H9 (cell line): ENCODE results near the gene ATP8A1. TPM values are rescaled to one million over a fixed set of nuclear protein-coding genes. Genes with fewer than 3 reads are reported as not detected.

Experiments used
- DNase-seq: peaks from one replicate; pipeline ENCODE4 v3.0.0-alpha.2; 2017
- H2AFZ ChIP-seq: one replicate; pipeline ENCODE4 v1.6.1; 2013; ENCODE audit warnings: mild to moderate bottlenecking, low read length, control low read depth, moderate library complexity
- H2AK5ac ChIP-seq: 2 replicates; pipeline ENCODE4 v1.6.1; 2013; ENCODE audit warnings: low read length, control low read depth, mixed read lengths; ENCODE audit not compliant: insufficient read length
- H2BK120ac ChIP-seq: one replicate; pipeline ENCODE4 v1.6.1; 2013; ENCODE audit warnings: low read depth, mild to moderate bottlenecking, low read length, control low read depth, inconsistent platforms; ENCODE audit not compliant: poor library complexity, severe bottlenecking
- H2BK12ac ChIP-seq: 2 replicates; pipeline ENCODE4 v1.6.1; 2013; ENCODE audit warnings: low read length, control low read depth, mixed read lengths, low read depth; ENCODE audit not compliant: insufficient read length
- H2BK15ac ChIP-seq: 2 replicates; pipeline ENCODE4 v1.6.1; 2013; ENCODE audit warnings: low read depth, low read length, control low read depth
- H2BK20ac ChIP-seq: one replicate; pipeline ENCODE4 v1.6.1; 2013; ENCODE audit warnings: low read depth, mild to moderate bottlenecking, low read length, control low read depth, inconsistent platforms; ENCODE audit not compliant: poor library complexity, severe bottlenecking
- H2BK5ac ChIP-seq: 2 replicates; pipeline ENCODE4 v1.6.1; 2013; ENCODE audit warnings: low read length, control low read depth, mixed read lengths; ENCODE audit not compliant: insufficient read length
- H3K14ac ChIP-seq: 2 replicates; pipeline ENCODE4 v1.6.1; 2013; ENCODE audit warnings: low read length, control low read depth; ENCODE audit not compliant: insufficient read depth
- H3K18ac ChIP-seq: 2 replicates; pipeline ENCODE4 v1.6.1; 2013; ENCODE audit warnings: low read depth, mild to moderate bottlenecking, mixed read lengths, low read length, control low read depth; ENCODE audit not compliant: insufficient read length
- H3K23ac ChIP-seq: 2 replicates; pipeline ENCODE4 v1.6.1; 2013; ENCODE audit warnings: low read length, control low read depth, mixed read lengths, low read depth; ENCODE audit not compliant: insufficient read length
- H3K23me2 ChIP-seq: 2 replicates; pipeline ENCODE4 v1.6.1; 2013; ENCODE audit warnings: low read depth, mild to moderate bottlenecking, mixed read lengths, low read length, control low read depth; ENCODE audit not compliant: insufficient read length, poor library complexity, severe bottlenecking
- H3K27ac ChIP-seq: 2 replicates; pipeline ENCODE4 v1.5.1; 2013; ENCODE audit warnings: low read length, control low read depth, mixed read lengths, low read depth; ENCODE audit not compliant: insufficient read length
- H3K27me3 ChIP-seq: 2 replicates; pipeline ENCODE4 v1.6.1; 2013; ENCODE audit warnings: low read length, control low read depth, inconsistent platforms; ENCODE audit not compliant: insufficient read depth
- H3K4ac ChIP-seq: 2 replicates; pipeline ENCODE4 v1.6.1; 2013; ENCODE audit warnings: low read depth, mild to moderate bottlenecking, control low read depth, inconsistent platforms, low read length, moderate library complexity
- H3K4me1 ChIP-seq: 2 replicates; pipeline ENCODE4 v1.6.1; 2013; ENCODE audit warnings: low read length, control low read depth, inconsistent platforms; ENCODE audit not compliant: insufficient read depth
- H3K4me2 ChIP-seq: 2 replicates; pipeline ENCODE4 v1.6.1; 2013; ENCODE audit warnings: low read length, control low read depth, mixed read lengths; ENCODE audit not compliant: insufficient read length, insufficient read depth
- H3K56ac ChIP-seq: 2 replicates; pipeline ENCODE4 v1.6.1; 2013; ENCODE audit warnings: low read depth, mild to moderate bottlenecking, mixed read lengths, low read length, control low read depth; ENCODE audit not compliant: insufficient read length
- H3K79me1 ChIP-seq: 2 replicates; pipeline ENCODE4 v1.6.1; 2013; ENCODE audit warnings: low read depth, mild to moderate bottlenecking, moderate library complexity, low read length, control low read depth, inconsistent platforms; ENCODE audit not compliant: insufficient read depth, poor library complexity, severe bottlenecking
- H3K79me2 ChIP-seq: 2 replicates; pipeline ENCODE4 v1.6.1; 2013; ENCODE audit warnings: low read length, control low read depth, inconsistent platforms; ENCODE audit not compliant: insufficient read depth
- H3K9ac ChIP-seq: 2 replicates; pipeline ENCODE4 v1.6.1; 2013; ENCODE audit warnings: low read length, control low read depth, mixed read lengths; ENCODE audit not compliant: insufficient read length; ENCODE audit errors: extremely low read depth
- H3K9me3 ChIP-seq: one replicate; pipeline ENCODE4 v1.6.1; 2013; ENCODE audit warnings: low read depth, low read length, inconsistent platforms; ENCODE audit not compliant: control insufficient read depth
- H3T11ph ChIP-seq: one replicate; pipeline ENCODE4 v1.6.1; 2013; ENCODE audit warnings: mild to moderate bottlenecking, low read length, control low read depth, inconsistent platforms
- H4K20me1 ChIP-seq: one replicate; pipeline ENCODE4 v1.6.1; 2013; ENCODE audit not compliant: control insufficient read depth, insufficient read length, insufficient read depth
- H4K5ac ChIP-seq: 2 replicates; pipeline ENCODE4 v1.6.1; 2013; ENCODE audit warnings: low read depth, mild to moderate bottlenecking, mixed read lengths, low read length, control low read depth; ENCODE audit not compliant: insufficient read length
- H4K8ac ChIP-seq: replicated peaks from 2 replicates; pipeline ENCODE4 v1.6.1; 2013; ENCODE audit warnings: low read length, control low read depth, mixed read lengths, low read depth; ENCODE audit not compliant: insufficient read length
- H4K91ac ChIP-seq: 2 replicates; pipeline ENCODE4 v1.6.1; 2013; ENCODE audit warnings: low read depth, mild to moderate bottlenecking, moderate library complexity, mixed read lengths, low read length, control low read depth; ENCODE audit not compliant: insufficient read length
- H3K27ac Mint-ChIP-seq, 3 experiments: 2 replicates in 2 of 3; 3 replicates in 1 of 3; pipeline ENCODE4 v1.8.0; 2020 to 2021; ENCODE audit warnings: mixed read lengths in 3 of 3, mild to moderate bottlenecking in 1 of 3, moderate library complexity in 1 of 3
- H3K27me3 Mint-ChIP-seq: 2 replicates; pipeline ENCODE4 v1.8.0; 2021; ENCODE audit warnings: low read depth, mild to moderate bottlenecking, moderate library complexity, mixed read lengths
- H3K36me3 Mint-ChIP-seq, 3 experiments: 2 replicates in 2 of 3; 3 replicates in 1 of 3; pipeline ENCODE4 v1.8.0; 2020 to 2021; ENCODE audit warnings: low read depth in 3 of 3, mixed read lengths in 3 of 3; ENCODE audit not compliant: insufficient read depth in 1 of 3
- H3K4me1 Mint-ChIP-seq, 2 experiments: 2 replicates each; pipeline ENCODE4 v1.8.0; 2020; ENCODE audit warnings: mixed read lengths in 2 of 2
- H3K4me3 Mint-ChIP-seq, 2 experiments: 2 replicates in 1 of 2; 3 replicates in 1 of 2; pipeline ENCODE4 v1.8.0; 2020 to 2021; ENCODE audit warnings: mild to moderate bottlenecking in 2 of 2, mixed read lengths in 2 of 2, moderate library complexity in 1 of 2
- H3K9me3 Mint-ChIP-seq, 2 experiments: 2 replicates in 1 of 2; 3 replicates in 1 of 2; pipeline ENCODE4 v1.8.0; 2020; ENCODE audit warnings: mild to moderate bottlenecking in 2 of 2, mixed read lengths in 2 of 2, moderate library complexity in 1 of 2
- WGBS: extraction: QIAGEN DNeasy Blood & Tissue Kit; methylation state at CpG from one replicate; pipeline ENCODE4 v1.1.7; 2013; ENCODE audit warnings: missing lambda C conversion rate, low lambda C conversion rate, mixed read lengths; ENCODE audit not compliant: insufficient read length; ENCODE audit errors: extremely low coverage; 5-methylcytosine and 5-hydroxymethylcytosine counted together
- total RNA-seq: library from RNA; stranded (reverse); gene quantifications from 2 replicates; pipeline ENCODE4 v1.2.1, GENCODE V29; 2021
- TF ChIP-seq, protein P1 (sequence below): fragments of 200-600 bp; sonication (generic); conservative IDR thresholded peaks from 3 replicates; pipeline ENCODE4 v1.8.0; 2021; ENCODE audit warnings: antibody characterized with exemption, mild to moderate bottlenecking

Gene ATP8A1
- total RNA-seq, 1 experiment from 2014 or later, result 5.1 TPM

DNA sequence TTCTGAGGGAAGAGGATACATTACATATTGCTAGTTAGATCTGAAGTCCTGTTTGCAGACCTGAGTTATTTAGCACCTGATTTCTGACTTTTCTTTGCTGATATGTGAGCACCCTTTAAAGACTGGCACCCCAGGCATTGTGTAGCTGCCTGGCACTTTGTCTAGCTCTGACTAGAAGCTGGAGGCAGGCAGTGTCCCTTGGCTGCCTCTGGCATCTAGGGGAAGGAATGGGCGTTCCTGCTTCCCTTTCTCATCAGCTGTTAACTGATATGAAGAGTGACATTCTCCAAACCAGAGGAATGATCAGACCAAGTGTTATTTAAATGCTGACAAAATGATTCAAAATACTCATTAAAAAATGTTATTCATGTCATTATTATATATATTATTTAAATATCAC, 289.9 kb downstream of the ATP8A1 start:
- Histone ChIP-seq H2BK120ac (no peak overlapping the region), H3K18ac (no peak overlapping the region), H3K9ac (no peak overlapping the region), H2BK15ac (no peak overlapping the region), H3K56ac (no peak overlapping the region), H3K4me1 (no peaks in the 10 kb centered on the region), H3K79me1 (no peaks in the 10 kb centered on the region), H3K27ac (no peak overlapping the region), H3K23ac (no peak overlapping the region), H4K8ac (no peak overlapping the region), H3K27me3 (no peaks in the 10 kb centered on the region), H4K5ac (no peak overlapping the region), H4K91ac (no peak overlapping the region), H2BK20ac (no peak overlapping the region), H3K9me3 (no peaks in the 10 kb centered on the region), H3K79me2 (no peaks in the 10 kb centered on the region), H3K23me2 (no peaks in the 10 kb centered on the region), H2BK5ac (no peak overlapping the region), H3K4me2 (no peak overlapping the region), H3K4ac (no peak overlapping the region), H2BK12ac (no peak overlapping the region), H2AK5ac (no peak overlapping the region), H3K14ac (no peak overlapping the region), H3T11ph (no peak overlapping the region), H2AFZ (no peak overlapping the region), H4K20me1 (no peaks in the 10 kb centered on the region)
- TF ChIP-seq, protein P1, sequence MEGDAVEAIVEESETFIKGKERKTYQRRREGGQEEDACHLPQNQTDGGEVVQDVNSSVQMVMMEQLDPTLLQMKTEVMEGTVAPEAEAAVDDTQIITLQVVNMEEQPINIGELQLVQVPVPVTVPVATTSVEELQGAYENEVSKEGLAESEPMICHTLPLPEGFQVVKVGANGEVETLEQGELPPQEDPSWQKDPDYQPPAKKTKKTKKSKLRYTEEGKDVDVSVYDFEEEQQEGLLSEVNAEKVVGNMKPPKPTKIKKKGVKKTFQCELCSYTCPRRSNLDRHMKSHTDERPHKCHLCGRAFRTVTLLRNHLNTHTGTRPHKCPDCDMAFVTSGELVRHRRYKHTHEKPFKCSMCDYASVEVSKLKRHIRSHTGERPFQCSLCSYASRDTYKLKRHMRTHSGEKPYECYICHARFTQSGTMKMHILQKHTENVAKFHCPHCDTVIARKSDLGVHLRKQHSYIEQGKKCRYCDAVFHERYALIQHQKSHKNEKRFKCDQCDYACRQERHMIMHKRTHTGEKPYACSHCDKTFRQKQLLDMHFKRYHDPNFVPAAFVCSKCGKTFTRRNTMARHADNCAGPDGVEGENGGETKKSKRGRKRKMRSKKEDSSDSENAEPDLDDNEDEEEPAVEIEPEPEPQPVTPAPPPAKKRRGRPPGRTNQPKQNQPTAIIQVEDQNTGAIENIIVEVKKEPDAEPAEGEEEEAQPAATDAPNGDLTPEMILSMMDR, result no peak
- Mint-ChIP-seq H3K27me3 (peaks cover 3% of the 10 kb centered on the region; the same call in 1 of the 2 replicates), H3K9me3 (peaks cover 5% of the 10 kb centered on the region in 2 experiments; a peak in 2 of 5 replicates), H3K4me1 (peaks cover 2% of the 10 kb centered on the region in 2 experiments), H3K4me3 (no peak overlapping the region), H3K36me3 (peaks cover 0 to 6% (median 0%) of the 10 kb centered on the region in 3 experiments; a peak in 3 of 7 replicates), H3K27ac (no peak overlapping the region)
- no peak for DNase-seq
- no CpG with 5 or more reads among the region's 1 CpG for WGBS
